ENCODE measurements around the gene CPEB1.

CPEB1 gene

DNA sequence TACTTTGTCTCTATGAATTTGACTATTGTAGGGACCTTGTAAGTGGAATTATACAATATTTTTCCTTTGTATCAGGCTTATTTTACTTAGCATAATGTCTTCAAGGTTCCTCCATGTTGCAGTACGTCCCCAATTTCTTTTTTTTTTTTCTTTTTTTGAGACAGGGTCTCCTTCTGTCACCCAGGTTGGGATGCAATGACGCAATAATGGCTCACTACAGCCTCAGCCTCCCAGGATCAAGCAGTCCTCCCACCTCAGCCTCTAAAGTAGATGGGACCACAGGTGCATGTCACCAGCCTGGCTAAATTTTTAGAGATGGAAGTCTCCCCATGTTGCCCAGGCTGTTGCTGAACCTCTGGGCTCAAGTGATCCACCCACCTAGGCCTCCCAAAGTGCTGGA is 66.5 kb downstream of the CPEB1 start:
- H3K4me3 ChIP-seq (ENCODE audit: low read depth, low read length), result no peak overlapping the region
- DNase-seq (ENCODE audit: low read depth), result no peak
- TF ChIP-seq, protein P1, sequence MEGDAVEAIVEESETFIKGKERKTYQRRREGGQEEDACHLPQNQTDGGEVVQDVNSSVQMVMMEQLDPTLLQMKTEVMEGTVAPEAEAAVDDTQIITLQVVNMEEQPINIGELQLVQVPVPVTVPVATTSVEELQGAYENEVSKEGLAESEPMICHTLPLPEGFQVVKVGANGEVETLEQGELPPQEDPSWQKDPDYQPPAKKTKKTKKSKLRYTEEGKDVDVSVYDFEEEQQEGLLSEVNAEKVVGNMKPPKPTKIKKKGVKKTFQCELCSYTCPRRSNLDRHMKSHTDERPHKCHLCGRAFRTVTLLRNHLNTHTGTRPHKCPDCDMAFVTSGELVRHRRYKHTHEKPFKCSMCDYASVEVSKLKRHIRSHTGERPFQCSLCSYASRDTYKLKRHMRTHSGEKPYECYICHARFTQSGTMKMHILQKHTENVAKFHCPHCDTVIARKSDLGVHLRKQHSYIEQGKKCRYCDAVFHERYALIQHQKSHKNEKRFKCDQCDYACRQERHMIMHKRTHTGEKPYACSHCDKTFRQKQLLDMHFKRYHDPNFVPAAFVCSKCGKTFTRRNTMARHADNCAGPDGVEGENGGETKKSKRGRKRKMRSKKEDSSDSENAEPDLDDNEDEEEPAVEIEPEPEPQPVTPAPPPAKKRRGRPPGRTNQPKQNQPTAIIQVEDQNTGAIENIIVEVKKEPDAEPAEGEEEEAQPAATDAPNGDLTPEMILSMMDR (IDR thresholded peaks at IDR 0.05; ENCODE audit: low read depth, low read length), result no peak
- TF ChIP-seq POLR2A (IDR thresholded peaks at IDR 0.05; ENCODE audit: extremely low read depth, insufficient read length), result no peak
- TF ChIP-seq, protein P2, sequence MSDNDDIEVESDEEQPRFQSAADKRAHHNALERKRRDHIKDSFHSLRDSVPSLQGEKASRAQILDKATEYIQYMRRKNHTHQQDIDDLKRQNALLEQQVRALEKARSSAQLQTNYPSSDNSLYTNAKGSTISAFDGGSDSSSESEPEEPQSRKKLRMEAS (IDR thresholded peaks at IDR 0.05; ENCODE audit: low read depth, low read length), result no peak
- no peak for TF ChIP-seq MYC (IDR thresholded peaks at IDR 0.05; ENCODE audit: low read depth, low read length)

DNA sequence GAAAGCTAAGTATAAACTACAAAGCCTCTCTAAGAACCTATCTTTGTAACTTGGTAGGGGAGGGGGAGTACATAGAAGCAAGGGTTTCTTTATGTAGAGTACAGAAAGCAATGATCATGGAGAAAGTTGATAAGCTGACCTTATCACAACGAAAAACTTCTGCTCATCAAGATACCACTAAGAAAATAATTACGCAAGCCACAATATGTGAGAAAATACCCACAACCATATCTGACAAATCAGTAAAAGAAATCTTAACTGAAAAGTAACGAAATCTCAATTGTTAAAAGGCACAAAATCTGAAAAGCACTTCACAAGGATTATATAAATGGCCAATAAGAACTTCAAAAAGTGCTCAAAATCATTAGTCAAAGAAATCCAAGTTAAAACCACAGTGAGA is 71.8 kb downstream of the CPEB1 start:
- DNase-seq (ENCODE audit: low read depth), result no peak
- H3K4me3 ChIP-seq (ENCODE audit: low read depth, low read length), result no peak overlapping the region
- TF ChIP-seq, protein P2 (IDR thresholded peaks at IDR 0.05; ENCODE audit: low read depth, low read length), result no peak
- TF ChIP-seq POLR2A (IDR thresholded peaks at IDR 0.05; ENCODE audit: extremely low read depth, insufficient read length), result no peak
- no peak for TF ChIP-seq MYC (IDR thresholded peaks at IDR 0.05; ENCODE audit: low read depth, low read length)
- TF ChIP-seq, protein P1 (IDR thresholded peaks at IDR 0.05; ENCODE audit: low read depth, low read length), result no peak

DNA sequence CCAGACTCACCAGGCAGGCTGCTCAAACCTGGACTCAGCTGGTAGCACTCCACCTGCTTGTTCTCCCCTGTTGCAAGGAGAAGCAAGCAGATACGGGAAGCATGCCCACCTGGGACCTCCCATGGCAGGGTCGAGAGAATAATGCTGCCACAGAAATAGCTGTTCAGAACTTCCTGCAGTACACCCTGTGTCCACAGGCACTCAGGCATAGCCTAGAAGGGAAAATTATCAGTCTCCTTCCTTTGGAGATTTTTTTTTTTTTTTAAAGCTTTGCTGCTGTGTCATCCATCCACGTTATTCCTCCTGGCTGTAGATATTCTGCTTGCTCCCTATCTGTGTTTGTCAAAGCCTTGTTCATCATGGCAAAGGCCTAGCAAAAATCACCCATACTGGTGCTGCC is 74.2 kb downstream of the CPEB1 start:
- no peak for DNase-seq (ENCODE audit: low read depth)
- no peak for TF ChIP-seq MYC (IDR thresholded peaks at IDR 0.05; ENCODE audit: low read depth, low read length)
- TF ChIP-seq, protein P2 (IDR thresholded peaks at IDR 0.05; ENCODE audit: low read depth, low read length), result no peak
- TF ChIP-seq, protein P1 (IDR thresholded peaks at IDR 0.05; ENCODE audit: low read depth, low read length), result no peak
- TF ChIP-seq POLR2A (IDR thresholded peaks at IDR 0.05; ENCODE audit: extremely low read depth, insufficient read length), result no peak
- no peak overlapping the region for H3K4me3 ChIP-seq (ENCODE audit: low read depth, low read length)

DNA sequence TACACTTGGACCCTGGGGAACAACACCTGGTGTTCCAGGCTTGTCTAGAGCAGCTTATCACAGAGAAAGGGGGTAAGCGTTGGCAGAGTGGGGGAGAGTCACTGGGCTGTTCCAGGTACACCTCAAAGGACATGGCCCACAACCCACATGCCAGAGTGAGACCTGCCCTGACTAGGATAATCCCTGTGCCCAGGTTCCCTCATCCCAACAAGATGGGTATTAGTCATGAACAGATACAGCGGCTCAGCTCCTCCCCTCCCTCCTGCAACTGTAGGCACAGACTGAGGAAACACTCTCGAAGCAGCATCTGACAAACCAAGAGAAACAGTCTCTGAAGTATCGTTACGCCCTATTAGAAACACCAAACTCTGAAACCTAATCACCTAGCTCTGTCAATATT is 74.9 kb downstream of the CPEB1 start:
- TF ChIP-seq MYC (IDR thresholded peaks at IDR 0.05; ENCODE audit: low read depth, low read length), result no peak
- no peak for TF ChIP-seq POLR2A (IDR thresholded peaks at IDR 0.05; ENCODE audit: extremely low read depth, insufficient read length)
- TF ChIP-seq, protein P1 (IDR thresholded peaks at IDR 0.05; ENCODE audit: low read depth, low read length), result no peak
- TF ChIP-seq, protein P2 (IDR thresholded peaks at IDR 0.05; ENCODE audit: low read depth, low read length), result no peak
- no peak for DNase-seq (ENCODE audit: low read depth)
- H3K4me3 ChIP-seq (ENCODE audit: low read depth, low read length), result no peak overlapping the region

DNA sequence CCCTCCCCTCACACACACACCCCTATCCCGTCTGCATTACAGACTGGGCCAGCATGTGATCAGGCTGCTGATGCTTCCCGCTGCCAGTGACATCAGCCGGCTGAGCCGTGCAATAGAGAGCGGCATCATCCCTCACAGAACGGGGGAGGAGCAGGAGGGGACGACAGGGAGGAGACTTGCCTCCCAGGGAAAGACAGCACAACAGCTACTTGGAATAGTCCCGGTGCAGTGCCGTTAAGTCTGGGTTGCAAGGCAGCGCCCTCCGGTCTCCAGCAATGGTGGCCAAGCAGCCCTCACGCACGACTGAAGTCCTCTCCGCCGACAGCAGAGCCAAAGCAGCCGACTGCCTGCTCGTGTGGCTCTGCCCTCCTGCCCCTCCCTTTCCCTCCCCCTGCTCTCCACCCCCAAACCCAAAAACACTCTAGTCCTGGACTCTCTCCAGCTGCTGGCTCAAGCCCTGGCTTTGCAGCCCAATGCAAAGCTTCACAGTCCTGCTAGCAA is 75.4 kb downstream of the CPEB1 start:
- DNase-seq (ENCODE audit: low read depth), result no peak
- H3K4me3 ChIP-seq (ENCODE audit: low read depth, low read length), result no peak overlapping the region
- TF ChIP-seq MYC (IDR thresholded peaks at IDR 0.05; ENCODE audit: low read depth, low read length) (no peak), POLR2A (IDR thresholded peaks at IDR 0.05; ENCODE audit: extremely low read depth, insufficient read length) (no peak)
- TF ChIP-seq, protein P2 (IDR thresholded peaks at IDR 0.05; ENCODE audit: low read depth, low read length), result no peak
- TF ChIP-seq, protein P1 (IDR thresholded peaks at IDR 0.05; ENCODE audit: low read depth, low read length), result no peak

All from NB4 (cell line).